Esophagus (tissue), 2 donors: ENCODE measurements around the gene SMARCC1. TPM values are rescaled to one million over a fixed set of nuclear protein-coding genes. Genes with fewer than 3 reads are reported as not detected.

Experiments used
- H3K27ac ChIP-seq, 2 donors: one replicate each; pipeline ENCODE4 v1.5.1; 2013; ENCODE audit warnings: low read depth in 2 of 2, mild to moderate bottlenecking in 2 of 2, inconsistent platforms in 1 of 2, low read length in 1 of 2, moderate library complexity in 1 of 2
- H3K27me3 ChIP-seq, 2 donors: one replicate each; pipeline ENCODE4 v1.6.1; 2013; ENCODE audit warnings: low read length in 2 of 2, control low read depth in 1 of 2, mild to moderate bottlenecking in 1 of 2; ENCODE audit not compliant: insufficient read depth in 2 of 2, control insufficient read depth in 1 of 2
- H3K36me3 ChIP-seq, 2 donors: one replicate each; pipeline ENCODE4 v1.6.1; 2013; ENCODE audit warnings: low read length in 1 of 2; ENCODE audit not compliant: control insufficient read depth in 2 of 2, insufficient read depth in 2 of 2
- H3K4me1 ChIP-seq, 2 donors: one replicate each; pipeline ENCODE4 v1.6.1; 2013; ENCODE audit warnings: low read length in 1 of 2; ENCODE audit not compliant: control insufficient read depth in 2 of 2, insufficient read depth in 2 of 2
- H3K4me3 ChIP-seq, 2 donors: one replicate each; pipeline ENCODE4 v1.5.1; 2013; ENCODE audit warnings: low read length in 2 of 2, mild to moderate bottlenecking in 2 of 2, low read depth in 1 of 2, moderate library complexity in 1 of 2
- H3K9me3 ChIP-seq, 2 donors: one replicate each; pipeline ENCODE4 v1.6.1; 2013; ENCODE audit warnings: mild to moderate bottlenecking in 2 of 2, low read depth in 1 of 2, low read length in 1 of 2, moderate library complexity in 1 of 2; ENCODE audit not compliant: control insufficient read depth in 2 of 2, insufficient read depth in 1 of 2
- WGBS, 2 donors: extraction: QIAGEN DNeasy Blood & Tissue Kit; methylation state at CpG; one replicate each; pipeline ENCODE4 v1.1.7; 2013; 5-methylcytosine and 5-hydroxymethylcytosine counted together
- polyA plus RNA-seq, 2 donors: library from polyadenylated mRNA; stranded (reverse); fragments of 200-250 nt; gene quantifications; one replicate each; pipeline ENCODE4 v1.2.3, GENCODE V29; 2013
- donor health status: healthy with polysubstance abuse.
- donor health status: Bipolar disorder and iron deficiency.

Gene SMARCC1
- polyA plus RNA-seq, 2 donors = 11.0 to 13.8 TPM

DNA sequence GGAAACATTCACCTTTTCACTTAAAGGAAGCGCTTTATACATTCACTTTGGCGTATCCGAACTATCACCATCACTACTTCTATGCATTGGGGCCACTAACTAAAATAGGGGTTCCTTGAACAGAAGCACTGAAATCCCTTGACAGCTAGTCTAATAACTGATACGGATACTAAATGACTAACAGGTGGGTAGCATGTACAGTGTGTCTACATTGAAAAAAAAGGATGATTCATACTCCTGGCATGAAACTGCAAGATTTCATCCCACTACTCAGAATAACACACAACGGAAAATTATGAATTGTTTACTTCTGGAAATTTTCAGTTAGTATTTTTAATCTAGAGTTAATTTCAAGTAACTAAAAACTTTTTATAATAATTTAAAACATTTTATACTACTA lies 96.7 kb downstream of the SMARCC1 start:
- Histone ChIP-seq H3K27ac (no peak overlapping the region), H3K9me3 (no peaks in the 10 kb centered on the region), H3K4me3 (no peak overlapping the region), H3K27me3 (no peaks in the 10 kb centered on the region), H3K4me1 (no peaks in the 10 kb centered on the region), H3K36me3 (peaks cover under 1 to 7% of the 10 kb centered on the region in 2 donors)
- 81 to 83% methylated on average over 5 of the region's 5 CpGs for WGBS, 2 donors

DNA sequence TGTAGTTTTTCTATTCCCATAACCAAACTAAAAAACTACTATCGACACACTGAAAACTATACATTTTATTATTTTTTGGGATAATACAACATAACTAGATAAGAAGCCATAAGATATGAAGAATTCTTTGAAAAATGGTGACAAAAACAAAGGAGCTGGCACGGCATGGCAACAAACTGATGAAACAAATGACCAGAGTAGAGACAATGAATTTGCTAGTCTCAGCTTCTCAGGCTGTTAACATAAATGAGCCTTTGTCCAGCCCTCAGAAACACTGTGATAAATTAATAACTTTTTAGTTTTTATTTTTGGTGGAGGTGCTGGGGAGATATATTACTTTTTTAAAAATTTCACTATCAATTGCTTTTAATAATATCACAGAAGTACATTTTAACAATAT lies 100.7 kb downstream of the SMARCC1 start:
- Histone ChIP-seq H3K27me3 (no peaks in the 10 kb centered on the region), H3K36me3 (peaks cover 3 to 4% of the 10 kb centered on the region in 2 donors), H3K27ac (no peak overlapping the region), H3K9me3 (no peaks in the 10 kb centered on the region), H3K4me3 (no peak overlapping the region), H3K4me1 (no peaks in the 10 kb centered on the region)
- WGBS, 2 donors = 93 to 98% methylated on average over 2 of the region's 2 CpGs

DNA sequence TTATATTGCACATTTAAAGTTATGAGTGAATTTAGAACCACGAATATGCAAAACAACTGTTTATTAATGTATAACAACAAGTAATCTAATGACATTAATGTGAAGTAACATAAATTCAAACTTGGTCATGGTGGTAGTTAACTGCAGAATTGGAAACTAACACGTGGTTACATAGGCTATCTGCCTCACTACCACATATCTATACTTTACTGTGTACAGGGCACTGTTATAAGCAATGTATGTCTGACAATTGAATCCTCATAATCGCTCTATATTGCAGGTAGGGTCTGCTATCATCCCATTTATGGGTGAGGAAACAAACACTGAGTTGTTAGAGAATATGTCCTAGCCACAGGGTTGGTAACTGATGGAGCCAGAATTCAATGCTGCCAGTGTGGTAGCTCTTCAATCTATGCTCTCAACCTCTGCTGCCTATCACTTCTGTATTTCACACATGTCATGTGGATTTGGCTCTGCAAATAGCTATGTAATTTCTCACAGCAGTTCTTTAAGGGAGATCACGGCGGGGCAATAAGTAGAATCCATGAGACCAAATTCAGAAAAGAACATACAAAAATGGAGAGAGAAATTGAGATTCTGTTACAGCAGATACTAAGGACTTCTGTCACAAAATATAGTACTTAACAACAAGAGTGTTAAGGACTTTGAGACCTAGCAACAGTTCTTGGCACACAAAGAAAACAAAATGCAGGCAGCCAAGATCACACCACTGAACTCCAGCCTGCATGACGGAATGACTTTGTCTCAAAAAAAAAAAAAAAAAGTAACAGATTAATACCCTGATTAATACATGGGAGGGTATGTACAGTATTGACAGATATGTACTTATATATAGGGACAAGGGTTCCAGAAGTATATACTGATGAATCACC lies 103.0 kb downstream of the SMARCC1 start:
- Histone ChIP-seq H3K4me3 (no peak overlapping the region), H3K27me3 (no peaks in the 10 kb centered on the region), H3K36me3 (peaks cover 3 to 6% of the 10 kb centered on the region in 2 donors), H3K9me3 (no peaks in the 10 kb centered on the region), H3K4me1 (no peaks in the 10 kb centered on the region), H3K27ac (no peak overlapping the region)
- 90 to 91% methylated on average over 6 of the region's 6 CpGs for WGBS, 2 donors

DNA sequence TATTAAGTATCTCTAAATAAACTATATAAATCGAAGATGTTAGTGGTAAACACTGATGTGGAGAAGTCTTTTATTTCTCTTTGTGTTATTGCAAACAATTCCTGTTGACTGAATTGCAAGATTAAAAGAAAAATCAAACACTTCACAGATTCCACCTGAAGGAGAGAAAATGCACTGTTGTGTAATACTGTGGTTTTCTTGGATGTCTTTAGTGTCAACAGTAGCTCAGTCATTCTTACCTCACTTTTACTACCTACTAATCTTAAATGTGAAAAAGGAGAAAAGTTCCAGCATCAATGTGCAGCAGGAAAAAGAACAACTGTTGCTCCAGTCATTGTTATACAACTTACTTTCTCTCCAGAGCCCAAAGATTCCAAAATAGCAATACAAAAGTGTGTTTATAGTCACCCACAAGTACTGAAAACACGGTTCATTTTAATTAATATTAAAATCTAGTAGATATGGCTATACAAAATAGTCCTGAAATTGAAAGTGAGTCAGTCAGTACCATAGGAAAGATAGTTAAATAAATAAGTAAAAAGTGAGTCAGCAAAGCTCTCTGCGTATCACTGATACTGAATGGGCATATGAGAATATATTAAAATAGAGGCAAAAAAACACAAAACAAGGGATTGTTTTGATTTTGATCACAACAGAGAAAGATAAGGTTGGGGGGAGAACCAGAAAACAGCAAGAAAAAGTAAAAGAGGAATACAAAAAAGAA lies 112.5 kb downstream of the SMARCC1 start:
- WGBS, 2 donors = 86 to 90% methylated on average over 3 of the region's 3 CpGs
- peaks cover 0 to 3% of the 10 kb centered on the region in 2 donors for H3K36me3 ChIP-seq
- H3K9me3 ChIP-seq = no peaks in the 10 kb centered on the region
- no peaks in the 10 kb centered on the region for H3K27me3 ChIP-seq
- no peak overlapping the region for H3K4me3 ChIP-seq
- H3K4me1 ChIP-seq = no peaks in the 10 kb centered on the region
- no peak overlapping the region for H3K27ac ChIP-seq

DNA sequence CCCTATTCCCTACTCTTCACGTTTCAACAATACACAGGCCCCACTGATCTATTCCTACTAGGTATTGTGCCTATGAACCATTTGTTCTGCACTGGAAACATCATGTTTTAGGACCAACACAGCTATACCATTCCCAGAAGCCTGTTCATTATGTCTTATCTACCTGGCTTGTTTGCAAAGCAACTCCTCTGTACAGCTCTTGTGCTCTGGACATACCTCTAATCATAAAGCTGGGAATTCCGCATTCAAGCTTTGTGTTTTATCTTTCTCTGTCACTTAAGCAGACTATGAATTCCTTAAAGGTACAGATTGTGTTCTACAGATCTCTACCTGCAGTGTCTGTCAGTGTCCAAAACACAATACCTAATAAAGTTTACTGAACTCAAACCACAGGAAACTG lies 115.6 kb downstream of the SMARCC1 start:
- H3K4me3 ChIP-seq = no peak overlapping the region
- no peaks in the 10 kb centered on the region for H3K9me3 ChIP-seq
- H3K27ac ChIP-seq = no peak overlapping the region
- no peaks in the 10 kb centered on the region for H3K4me1 ChIP-seq
- WGBS, 2 donors = 78 to 82% methylated on average over 2 of the region's 2 CpGs
- H3K27me3 ChIP-seq = no peaks in the 10 kb centered on the region
- peaks cover 0 to 9% of the 10 kb centered on the region in 2 donors for H3K36me3 ChIP-seq

DNA sequence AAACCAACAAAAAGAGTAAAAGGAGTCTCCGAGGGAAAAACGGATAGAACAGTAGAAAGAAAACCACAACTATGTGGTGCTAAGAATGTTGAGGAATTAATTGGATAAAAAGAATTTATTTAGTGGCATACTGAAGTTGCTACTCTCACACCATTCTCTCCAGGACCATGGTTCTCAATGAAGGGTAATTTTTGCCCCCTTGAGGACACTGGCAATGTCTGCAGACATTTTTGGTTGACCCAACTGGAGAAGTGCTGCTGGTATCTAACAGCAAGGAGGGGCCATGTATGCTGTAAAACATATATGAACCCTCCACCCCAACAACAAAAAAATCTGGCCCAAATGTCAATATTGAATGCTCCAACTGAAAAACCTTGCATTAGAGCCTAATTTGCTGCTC lies 117.2 kb downstream of the SMARCC1 start:
- WGBS, 2 donors = 82 to 92% methylated on average over 2 of the region's 2 CpGs
- peaks cover 0 to 6% of the 10 kb centered on the region in 2 donors for H3K36me3 ChIP-seq
- H3K4me1 ChIP-seq = no peaks in the 10 kb centered on the region
- no peaks in the 10 kb centered on the region for H3K27me3 ChIP-seq
- no peak overlapping the region for H3K27ac ChIP-seq
- no peaks in the 10 kb centered on the region for H3K9me3 ChIP-seq
- H3K4me3 ChIP-seq = no peak overlapping the region

DNA sequence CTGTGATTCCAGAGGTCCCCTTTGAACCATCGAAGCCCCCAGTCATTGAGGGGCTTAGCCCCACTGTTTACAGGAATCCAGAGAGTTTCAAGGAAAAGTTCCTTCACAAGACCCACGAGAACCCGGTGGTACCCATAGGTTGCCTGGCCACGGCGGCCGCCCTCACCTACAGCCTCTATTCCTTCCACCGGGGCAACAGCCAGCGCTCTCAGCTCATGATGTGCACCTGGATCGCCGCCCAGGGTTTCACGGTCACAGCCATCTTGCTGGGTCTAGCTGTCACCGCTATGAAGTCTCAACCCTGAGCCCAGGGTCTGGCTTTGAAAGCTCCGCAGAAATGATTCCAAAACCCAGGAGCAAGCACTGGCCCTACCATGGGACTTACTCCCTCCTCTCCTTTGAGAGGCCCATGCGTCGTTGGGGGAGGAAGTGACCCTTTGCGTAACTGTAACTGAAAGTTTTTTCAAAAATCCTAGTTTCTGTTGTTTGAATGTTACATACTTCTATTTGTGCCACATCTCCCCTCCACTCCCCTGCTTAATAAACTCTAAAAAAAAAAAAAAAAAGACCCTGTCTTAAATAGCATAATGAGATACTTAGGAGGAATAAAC lies 118.0 kb downstream of the SMARCC1 start:
- Histone ChIP-seq H3K27ac (no peak overlapping the region), H3K9me3 (no peaks in the 10 kb centered on the region), H3K27me3 (no peaks in the 10 kb centered on the region), H3K4me1 (no peaks in the 10 kb centered on the region), H3K36me3 (peaks cover 0 to 6% of the 10 kb centered on the region in 2 donors), H3K4me3 (no peak overlapping the region)
- 96 to 97% methylated on average over 16 of the region's 16 CpGs for WGBS, 2 donors

DNA sequence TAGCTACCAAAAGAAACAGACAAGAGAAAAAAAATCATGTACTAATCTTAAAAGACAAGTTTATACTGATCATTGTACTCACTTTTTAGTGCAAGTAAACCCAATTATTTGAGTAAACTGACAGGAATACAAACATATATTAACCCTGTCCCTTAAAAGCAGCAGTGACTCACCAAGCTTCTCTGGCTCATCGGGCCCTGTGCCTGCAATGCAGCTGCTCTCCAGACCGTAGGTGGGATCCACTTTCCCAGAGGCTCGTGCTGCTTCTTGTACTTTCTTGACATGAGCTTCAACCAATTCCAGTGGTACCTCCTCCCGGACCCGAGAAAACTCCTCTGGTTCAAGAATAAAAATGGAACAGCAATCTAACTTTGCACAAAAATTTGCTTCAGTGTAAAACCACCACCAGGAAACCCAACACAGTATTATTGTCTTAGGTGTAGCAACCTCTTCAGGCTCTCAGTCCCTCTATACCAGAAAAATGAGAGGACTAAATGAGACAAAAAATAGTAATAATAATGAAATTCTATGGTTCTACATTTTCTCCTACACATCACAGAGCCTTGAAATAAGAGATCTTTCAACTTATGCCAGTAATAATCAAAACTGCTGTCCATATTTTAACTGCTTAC lies 120.5 kb downstream of the SMARCC1 start:
- Histone ChIP-seq H3K4me1 (no peaks in the 10 kb centered on the region), H3K36me3 (peaks cover 0 to 6% of the 10 kb centered on the region in 2 donors), H3K27ac (no peak overlapping the region), H3K4me3 (no peak overlapping the region), H3K9me3 (no peaks in the 10 kb centered on the region), H3K27me3 (no peaks in the 10 kb centered on the region)
- WGBS, 2 donors = 31 to 42% methylated on average over 5 of the region's 5 CpGs

DNA sequence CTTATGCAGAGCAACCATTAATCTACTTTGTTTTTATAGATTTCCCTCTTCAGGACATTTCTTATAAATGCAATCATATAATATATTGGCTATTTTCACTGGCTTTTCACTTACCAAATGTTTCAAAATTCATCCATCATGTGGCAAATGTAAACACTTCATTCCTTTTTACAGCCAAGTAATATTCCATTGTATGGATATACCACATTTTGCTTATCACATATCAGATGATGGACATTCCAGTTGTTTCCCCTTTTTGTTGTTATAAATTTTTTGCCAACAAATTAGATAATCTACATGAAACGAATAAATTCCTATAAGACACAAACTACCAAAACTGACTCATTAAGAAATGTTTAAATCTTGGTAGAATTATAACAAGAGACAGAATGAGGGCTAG lies 123.2 kb downstream of the SMARCC1 start:
- H3K4me1 ChIP-seq = no peaks in the 10 kb centered on the region
- peaks cover 0 to 3% of the 10 kb centered on the region in 2 donors for H3K36me3 ChIP-seq
- WGBS, 2 donors = 97 to 98% methylated on average over 1 of the region's 1 CpG
- no peak overlapping the region for H3K27ac ChIP-seq
- no peak overlapping the region for H3K4me3 ChIP-seq
- H3K9me3 ChIP-seq = no peaks in the 10 kb centered on the region
- no peaks in the 10 kb centered on the region for H3K27me3 ChIP-seq
